HL-60/S4 treated with retinoic acid at 250 ng/mL for 4 days and 3 days (cell line): ENCODE results near the gene CTSD.

ENCODE experiments used
- in situ Hi-C: fragments of 300-500 bp; cut with MboI; formaldehyde crosslinking; loops from 2 replicates; pipeline ENCODE4 v1.7.0; 2022; ENCODE audit warnings: low sequenced_read_pairs

Gene CTSD

GRCh38 chr11:1746511-1746931 lies 17.2 kb downstream of the CTSD start:
- in situ Hi-C loops: no loop called here

GRCh38 chr11:1745701-1746320 lies 17.9 kb downstream of the CTSD start:
- in situ Hi-C loops: no loop called here

- in situ Hi-C loops: no loop called here
Measured at GRCh38 chr11:1744891-1745700, 18.6 kb downstream of the CTSD start.

GRCh38 chr11:1744137-1744886 lies 19.4 kb downstream of the CTSD start:
- in situ Hi-C loops: no loop called here

- in situ Hi-C loops: no loop called here
Measured at GRCh38 chr11:1743585-1744136, 20.1 kb downstream of the CTSD start.

- in situ Hi-C loops: no loop called here
Measured at GRCh38 chr11:1742869-1743584, 20.7 kb downstream of the CTSD start.

- in situ Hi-C loops: no loop called here
Measured at GRCh38 chr11:1742371-1742770, 21.4 kb downstream of the CTSD start.

GRCh38 chr11:1741741-1742140 lies 22.0 kb downstream of the CTSD start:
- in situ Hi-C loops: no loop called here

GRCh38 chr11:1740786-1741530 lies 22.8 kb downstream of the CTSD start:
- in situ Hi-C loops: no loop called here

- in situ Hi-C loops: no loop called here
Measured at GRCh38 chr11:1739576-1739975, 24.2 kb downstream of the CTSD start.

GRCh38 chr11:1738380-1738779 lies 25.3 kb downstream of the CTSD start:
- in situ Hi-C loops: no loop called here

GRCh38 chr11:1737080-1737757 lies 26.5 kb downstream of the CTSD start:
- in situ Hi-C loops: no loop called here

- in situ Hi-C loops: no loop called here
Measured at GRCh38 chr11:1736447-1736992, 27.2 kb downstream of the CTSD start.

- in situ Hi-C loops: no loop called here
Measured at GRCh38 chr11:1735271-1735670, 28.5 kb downstream of the CTSD start.

GRCh38 chr11:1734641-1735081 lies 29.1 kb downstream of the CTSD start:
- in situ Hi-C loops: no loop called here

- in situ Hi-C loops: no loop called here
Measured at GRCh38 chr11:1733716-1734640, 29.7 kb downstream of the CTSD start.

- in situ Hi-C loops: no loop called here
Measured at GRCh38 chr11:1733009-1733715, 30.6 kb downstream of the CTSD start.
